Activated CD8-positive, alpha-beta T cell treated with anti-CD3 and anti-CD28 coated beads for 36 hours (primary cell): ENCODE data around the gene COBL. TPM values are rescaled to one million over a fixed set of nuclear protein-coding genes. Genes with fewer than 3 reads are reported as not detected.

Experiments used
- ATAC-seq: fragments of 200-7000 bp; cut with Tn5 transposase; one replicate; pipeline ENCODE4 v1.10.0; 2021; ENCODE audit warnings: mild to moderate bottlenecking, moderate library complexity
- CTCF ChIA-PET: fragments of 350-600 bp; sonication (Branson Sonifier 250); formaldehyde crosslinking; loops from one replicate; lab custom pipeline; 2021; ENCODE audit warnings: antibody characterized with exemption; lab: Charles Lee
- POLR2A ChIA-PET: fragments of 350-600 bp; sonication (Branson Sonifier 250); formaldehyde crosslinking; loops from one replicate; lab custom pipeline; 2021; ENCODE audit warnings: antibody characterized with exemption; lab: Charles Lee
- DNase-seq: peaks from one replicate; pipeline ENCODE4 v3.0.0-alpha.2; 2020
- H3K27ac Mint-ChIP-seq: one replicate; pipeline ENCODE4 v1.8.0; 2021; ENCODE audit warnings: mild to moderate bottlenecking, mixed read lengths
- H3K27me3 Mint-ChIP-seq: one replicate; pipeline ENCODE4 v1.8.0; 2021; ENCODE audit warnings: mixed read lengths
- H3K36me3 Mint-ChIP-seq: one replicate; pipeline ENCODE4 v1.8.0; 2021; ENCODE audit warnings: low read depth, mixed read lengths
- H3K4me1 Mint-ChIP-seq: one replicate; pipeline ENCODE4 v1.8.0; 2021; ENCODE audit warnings: low read depth, mixed read lengths
- H3K4me3 Mint-ChIP-seq: one replicate; pipeline ENCODE4 v1.8.0; 2021; ENCODE audit warnings: mild to moderate bottlenecking, moderate library complexity, mixed read lengths
- H3K9me3 Mint-ChIP-seq: one replicate; pipeline ENCODE4 v1.8.0; 2021; ENCODE audit warnings: mixed read lengths
- intact Hi-C: fragments of 100-400 bp; cut with micrococcal nuclease; formaldehyde crosslinking; loops from one replicate; pipeline ENCODE4 v1.10.0; 2022
- total RNA-seq, 2 experiments: library from RNA; stranded (reverse); gene quantifications; one replicate each; pipeline ENCODE4 v1.2.3, GENCODE V29; 2021
- TF ChIP-seq, protein P1 (sequence below): fragments of 200-600 bp; IDR thresholded peaks from one replicate; pipeline ENCODE4 v1.8.0; 2022; ENCODE audit warnings: antibody characterized with exemption, mild to moderate bottlenecking

Gene COBL
- total RNA-seq, 2 experiments from 2014 or later: not detected

DNA sequence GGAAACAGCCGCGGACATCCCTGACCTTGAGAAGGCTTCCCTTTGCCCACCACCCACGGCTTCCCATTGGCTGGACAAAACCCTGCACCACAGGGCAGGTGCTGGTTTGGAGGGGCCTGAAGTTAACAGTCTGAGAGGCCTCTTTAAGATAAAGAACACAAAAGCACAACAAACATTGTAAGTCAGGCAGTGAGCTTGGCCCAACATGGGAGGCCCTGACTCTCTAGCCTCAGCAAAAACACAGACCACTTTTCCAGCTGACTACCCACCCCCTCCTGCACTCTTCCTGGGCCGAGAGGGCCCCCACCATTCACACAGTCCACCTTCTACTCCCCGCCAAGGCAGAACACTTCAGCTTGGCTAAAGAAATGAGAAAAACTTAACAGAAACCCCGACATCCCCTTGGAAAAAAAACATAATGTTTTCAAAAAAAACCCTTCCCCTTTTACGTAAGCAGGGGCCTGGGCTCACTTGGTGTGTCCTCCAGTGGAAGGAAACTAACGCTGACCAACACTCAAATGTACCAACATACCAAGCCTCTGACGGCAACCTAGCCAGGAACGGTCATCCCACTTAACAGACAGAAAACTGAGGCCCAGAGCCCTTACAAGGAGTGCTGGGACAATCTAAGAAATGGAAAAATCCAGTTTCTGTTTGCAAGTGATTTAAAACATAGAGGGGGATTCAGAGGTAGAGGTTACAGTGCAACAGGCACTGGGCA is 80.9 kb downstream of the COBL start:
- ChIA-PET CTCF (interaction anchor here (1.7 kb wide), 1 partner anchor 75 kb away, joined by 5 read pairs; no protein-coding TSS in a partner anchor), POLR2A (no interaction called here)
- intact Hi-C loops: no loop called here
- ATAC-seq (no peak), DNase-seq (no peak)
- H3K36me3 Mint-ChIP-seq: no peaks in the 10 kb centered on the region
- no peaks in the 10 kb centered on the region for H3K9me3 Mint-ChIP-seq
- no peak overlapping the region for H3K4me3 Mint-ChIP-seq
- no peaks in the 10 kb centered on the region for H3K27me3 Mint-ChIP-seq
- no peak overlapping the region for H3K27ac Mint-ChIP-seq
- TF ChIP-seq, protein P1, sequence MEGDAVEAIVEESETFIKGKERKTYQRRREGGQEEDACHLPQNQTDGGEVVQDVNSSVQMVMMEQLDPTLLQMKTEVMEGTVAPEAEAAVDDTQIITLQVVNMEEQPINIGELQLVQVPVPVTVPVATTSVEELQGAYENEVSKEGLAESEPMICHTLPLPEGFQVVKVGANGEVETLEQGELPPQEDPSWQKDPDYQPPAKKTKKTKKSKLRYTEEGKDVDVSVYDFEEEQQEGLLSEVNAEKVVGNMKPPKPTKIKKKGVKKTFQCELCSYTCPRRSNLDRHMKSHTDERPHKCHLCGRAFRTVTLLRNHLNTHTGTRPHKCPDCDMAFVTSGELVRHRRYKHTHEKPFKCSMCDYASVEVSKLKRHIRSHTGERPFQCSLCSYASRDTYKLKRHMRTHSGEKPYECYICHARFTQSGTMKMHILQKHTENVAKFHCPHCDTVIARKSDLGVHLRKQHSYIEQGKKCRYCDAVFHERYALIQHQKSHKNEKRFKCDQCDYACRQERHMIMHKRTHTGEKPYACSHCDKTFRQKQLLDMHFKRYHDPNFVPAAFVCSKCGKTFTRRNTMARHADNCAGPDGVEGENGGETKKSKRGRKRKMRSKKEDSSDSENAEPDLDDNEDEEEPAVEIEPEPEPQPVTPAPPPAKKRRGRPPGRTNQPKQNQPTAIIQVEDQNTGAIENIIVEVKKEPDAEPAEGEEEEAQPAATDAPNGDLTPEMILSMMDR: no peak
- no peaks in the 10 kb centered on the region for H3K4me1 Mint-ChIP-seq

GRCh38 chr7:51234609-51235308 is 81.8 kb downstream of the COBL start:
- Mint-ChIP-seq H3K9me3 (no peaks in the 10 kb centered on the region), H3K4me1 (no peaks in the 10 kb centered on the region), H3K36me3 (no peaks in the 10 kb centered on the region), H3K4me3 (no peak overlapping the region), H3K27ac (no peak overlapping the region), H3K27me3 (no peaks in the 10 kb centered on the region)
- ChIA-PET POLR2A (no interaction called here), CTCF (no interaction called here)
- ATAC-seq (no peak), DNase-seq (no peak)
- TF ChIP-seq, protein P1: no peak
- intact Hi-C loops: no loop called here

DNA sequence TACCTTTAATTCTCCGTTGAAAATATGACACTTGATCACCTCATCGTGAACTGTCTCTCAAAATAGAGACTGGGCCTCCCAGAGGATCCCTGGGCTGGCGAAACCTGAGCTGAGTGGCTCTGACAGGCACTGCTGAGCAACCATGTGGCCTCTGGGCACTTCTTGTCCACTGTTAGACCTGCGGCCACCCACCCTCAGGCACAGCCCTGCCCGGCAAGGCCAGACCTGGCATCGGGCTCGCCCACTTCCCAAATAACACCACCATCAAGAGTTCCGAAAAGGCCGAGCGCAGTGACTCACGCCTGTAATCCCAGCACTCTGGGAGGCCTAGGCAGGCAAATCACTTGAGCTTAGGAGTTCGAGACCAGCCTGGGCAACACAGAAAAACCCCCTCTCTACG is 82.5 kb downstream of the COBL start:
- ChIA-PET POLR2A (no interaction called here), CTCF (no interaction called here)
- Mint-ChIP-seq H3K4me1 (no peaks in the 10 kb centered on the region), H3K27ac (no peak overlapping the region), H3K9me3 (no peaks in the 10 kb centered on the region), H3K4me3 (no peak overlapping the region), H3K27me3 (no peaks in the 10 kb centered on the region), H3K36me3 (no peaks in the 10 kb centered on the region)
- DNase-seq (no peak), ATAC-seq (no peak)
- TF ChIP-seq, protein P1: no peak
- intact Hi-C loops: no loop called here

DNA sequence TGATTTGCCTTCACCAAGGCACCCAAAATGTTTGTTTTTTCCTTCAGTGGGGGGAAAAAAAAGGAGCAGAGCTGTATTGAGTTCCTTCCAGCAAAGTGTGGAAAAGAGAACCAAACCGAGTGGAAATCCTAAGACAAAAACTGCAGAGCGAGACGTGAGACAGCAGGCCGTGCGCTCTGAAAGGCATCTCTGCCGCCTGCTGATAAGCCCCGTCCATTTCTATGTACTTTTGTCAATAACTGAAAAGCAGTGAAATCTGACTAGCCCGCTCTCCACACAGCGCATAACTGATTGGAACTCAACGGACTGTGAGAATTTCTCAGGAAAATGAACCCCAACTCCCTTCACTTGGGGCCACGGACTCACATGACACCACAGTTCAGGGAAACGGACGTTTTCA is 83.2 kb downstream of the COBL start:
- Mint-ChIP-seq H3K27me3 (no peaks in the 10 kb centered on the region), H3K4me3 (no peak overlapping the region), H3K27ac (no peak overlapping the region), H3K4me1 (no peaks in the 10 kb centered on the region), H3K36me3 (no peaks in the 10 kb centered on the region), H3K9me3 (no peaks in the 10 kb centered on the region)
- POLR2A ChIA-PET: no interaction called here
- no peak for ATAC-seq
- intact Hi-C loops: no loop called here
- TF ChIP-seq, protein P1: no peak
- CTCF ChIA-PET: no interaction called here
- no peak for DNase-seq

- Mint-ChIP-seq H3K4me1 (no peaks in the 10 kb centered on the region), H3K27ac (no peak overlapping the region), H3K27me3 (no peaks in the 10 kb centered on the region), H3K4me3 (no peak overlapping the region), H3K9me3 (no peaks in the 10 kb centered on the region), H3K36me3 (no peaks in the 10 kb centered on the region)
- ATAC-seq (no peak), DNase-seq (no peak)
- ChIA-PET CTCF (no interaction called here), POLR2A (no interaction called here)
- intact Hi-C loops: no loop called here
- TF ChIP-seq, protein P1: no peak
Measured at GRCh38 chr7:51230723-51231122, 85.9 kb downstream of the COBL start.
